ENCODE results near the gene ZNF425. TPM values are rescaled to one million over a fixed set of nuclear protein-coding genes. Genes with fewer than 3 reads are reported as not detected.

Gene ZNF425
- total RNA-seq, 2 experiments from 2014 or later = 1.4 to 1.6 TPM

- H3K4me1 ChIP-seq (ENCODE audit: insufficient read depth, low read length, poor library complexity, severe bottlenecking) = no peaks in the 10 kb centered on the region
- H3K4me3 ChIP-seq (ENCODE audit: low read depth, low read length, poor library complexity, severe bottlenecking) = no peak overlapping the region
- TF ChIP-seq EZH2phosphoT487 (IDR thresholded peaks at IDR 0.05; ENCODE audit: borderline replicate concordance, low read depth, low read length) (no peak), CTCF (conservative IDR thresholded peaks at IDR 0.05; ENCODE audit: low read length) (no peak)
- H3K9me2 ChIP-seq (ENCODE audit: insufficient read depth, low read length) = no peaks in the 10 kb centered on the region
- H3K36me3 ChIP-seq (ENCODE audit: insufficient read depth, low read length) = peaks cover 45% of the 10 kb centered on the region
- intact Hi-C loops (cut with micrococcal nuclease; ENCODE audit: unreplicated experiment) = no loop called here
- no peaks in the 10 kb centered on the region for H4K20me1 ChIP-seq (ENCODE audit: insufficient read depth, low read length)
- H3K27ac ChIP-seq (ENCODE audit: low read depth, low read length, poor library complexity, severe bottlenecking) = no peak overlapping the region
- ChIA-PET CTCF (ENCODE audit: unreplicated experiment) (no interaction called here), POLR2A (interaction anchor here (0.8 kb wide), 1 partner anchor 15 kb away, joined by 3 read pairs; no protein-coding TSS in a partner anchor)
- H3K4me2 ChIP-seq (ENCODE audit: low read length) = no peak overlapping the region
- DNase-seq (ENCODE audit: low spot score) = no peak
- no TSS peak for BruUV-seq (replicated peaks)
- no peaks in the 10 kb centered on the region for H3K79me2 ChIP-seq (ENCODE audit: insufficient read depth, low read depth, low read length)
- H2AFZ ChIP-seq (ENCODE audit: low read length) = no peak overlapping the region
- H3K9me3 ChIP-seq (ENCODE audit: low read length) = no peaks in the 10 kb centered on the region
These were observed 51.8 kb downstream of the ZNF425 start for GRCh38 chr7:149074116-149074885.

- no peak overlapping the region for H3K4me2 ChIP-seq (ENCODE audit: low read length)
- peaks cover 49% of the 10 kb centered on the region for H3K36me3 ChIP-seq (ENCODE audit: insufficient read depth, low read length)
- TF ChIP-seq EZH2phosphoT487 (IDR thresholded peaks at IDR 0.05; ENCODE audit: borderline replicate concordance, low read depth, low read length) = no peak
- TF ChIP-seq CTCF (conservative IDR thresholded peaks at IDR 0.05; ENCODE audit: low read length) = no peak
- no peaks in the 10 kb centered on the region for H3K4me1 ChIP-seq (ENCODE audit: insufficient read depth, low read length, poor library complexity, severe bottlenecking)
- no TSS peak for BruUV-seq (replicated peaks)
- no peaks in the 10 kb centered on the region for H3K9me2 ChIP-seq (ENCODE audit: insufficient read depth, low read length)
- H3K4me3 ChIP-seq (ENCODE audit: low read depth, low read length, poor library complexity, severe bottlenecking) = no peak overlapping the region
- H4K20me1 ChIP-seq (ENCODE audit: insufficient read depth, low read length) = no peaks in the 10 kb centered on the region
- H3K27ac ChIP-seq (ENCODE audit: low read depth, low read length, poor library complexity, severe bottlenecking) = no peak overlapping the region
- intact Hi-C loops (cut with micrococcal nuclease; ENCODE audit: unreplicated experiment) = no loop called here
- no peaks in the 10 kb centered on the region for H3K79me2 ChIP-seq (ENCODE audit: insufficient read depth, low read depth, low read length)
- POLR2A ChIA-PET = interaction anchor here (0.5 kb wide), 1 partner anchor 12 kb away, joined by 5 read pairs; no protein-coding TSS in a partner anchor
- CTCF ChIA-PET (ENCODE audit: unreplicated experiment) = no interaction called here
- DNase-seq (ENCODE audit: low spot score) = no peak
- H2AFZ ChIP-seq (ENCODE audit: low read length) = no peak overlapping the region
- no peaks in the 10 kb centered on the region for H3K9me3 ChIP-seq (ENCODE audit: low read length)
These were observed 53.7 kb downstream of the ZNF425 start for GRCh38 chr7:149072438-149072775.
